ENCODE measurements around the gene RBM44.
"Not testable (repeated sequence)": the region's sequence is repeated elsewhere in the genome, so short reads cannot be mapped to it uniquely, and the experiment has no call there.

Gene RBM44

GRCh38 chr2:237766340-237766739 is 32.2 kb upstream of the RBM44 start:
- TF ChIP-seq, protein P1, sequence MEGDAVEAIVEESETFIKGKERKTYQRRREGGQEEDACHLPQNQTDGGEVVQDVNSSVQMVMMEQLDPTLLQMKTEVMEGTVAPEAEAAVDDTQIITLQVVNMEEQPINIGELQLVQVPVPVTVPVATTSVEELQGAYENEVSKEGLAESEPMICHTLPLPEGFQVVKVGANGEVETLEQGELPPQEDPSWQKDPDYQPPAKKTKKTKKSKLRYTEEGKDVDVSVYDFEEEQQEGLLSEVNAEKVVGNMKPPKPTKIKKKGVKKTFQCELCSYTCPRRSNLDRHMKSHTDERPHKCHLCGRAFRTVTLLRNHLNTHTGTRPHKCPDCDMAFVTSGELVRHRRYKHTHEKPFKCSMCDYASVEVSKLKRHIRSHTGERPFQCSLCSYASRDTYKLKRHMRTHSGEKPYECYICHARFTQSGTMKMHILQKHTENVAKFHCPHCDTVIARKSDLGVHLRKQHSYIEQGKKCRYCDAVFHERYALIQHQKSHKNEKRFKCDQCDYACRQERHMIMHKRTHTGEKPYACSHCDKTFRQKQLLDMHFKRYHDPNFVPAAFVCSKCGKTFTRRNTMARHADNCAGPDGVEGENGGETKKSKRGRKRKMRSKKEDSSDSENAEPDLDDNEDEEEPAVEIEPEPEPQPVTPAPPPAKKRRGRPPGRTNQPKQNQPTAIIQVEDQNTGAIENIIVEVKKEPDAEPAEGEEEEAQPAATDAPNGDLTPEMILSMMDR (IDR thresholded peaks at IDR 0.05; ENCODE audit: low read depth, low read length) = no peak

DNA sequence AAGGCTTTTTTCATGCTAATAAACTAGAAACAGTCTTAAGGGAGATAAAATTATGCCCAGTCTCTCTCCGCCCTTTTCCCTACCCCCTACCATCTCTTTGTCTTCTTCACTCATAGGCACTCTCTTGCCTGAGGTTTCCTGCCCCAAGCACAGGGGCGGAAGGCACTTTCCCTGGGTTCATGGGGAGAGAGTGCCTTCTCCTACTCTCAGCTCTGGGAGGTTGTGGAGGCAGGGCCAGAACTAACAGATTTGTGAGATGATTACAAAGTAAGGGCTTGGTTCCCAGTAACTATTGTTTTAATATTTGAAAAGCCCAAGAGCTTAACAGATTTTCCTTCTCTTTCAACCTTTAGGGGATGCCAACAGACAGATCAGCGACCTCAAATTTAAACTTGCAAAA is 26.1 kb upstream of the RBM44 start:
- H3K4me3 ChIP-seq (ENCODE audit: low read depth, low read length) = no peak overlapping the region
- TF ChIP-seq, protein P1 (IDR thresholded peaks at IDR 0.05; ENCODE audit: low read depth, low read length) = no peak

More at GRCh38 chr2:237766340-237766739, 32.2 kb upstream of the RBM44 start:
- no peak overlapping the region for H3K4me3 ChIP-seq (ENCODE audit: low read depth, low read length)

GRCh38 chr2:237773826-237774225 is 24.8 kb upstream of the RBM44 start:
- TF ChIP-seq, protein P1 (IDR thresholded peaks at IDR 0.05; ENCODE audit: low read depth, low read length) = no peak
- no peak overlapping the region for H3K4me3 ChIP-seq (ENCODE audit: low read depth, low read length)

DNA sequence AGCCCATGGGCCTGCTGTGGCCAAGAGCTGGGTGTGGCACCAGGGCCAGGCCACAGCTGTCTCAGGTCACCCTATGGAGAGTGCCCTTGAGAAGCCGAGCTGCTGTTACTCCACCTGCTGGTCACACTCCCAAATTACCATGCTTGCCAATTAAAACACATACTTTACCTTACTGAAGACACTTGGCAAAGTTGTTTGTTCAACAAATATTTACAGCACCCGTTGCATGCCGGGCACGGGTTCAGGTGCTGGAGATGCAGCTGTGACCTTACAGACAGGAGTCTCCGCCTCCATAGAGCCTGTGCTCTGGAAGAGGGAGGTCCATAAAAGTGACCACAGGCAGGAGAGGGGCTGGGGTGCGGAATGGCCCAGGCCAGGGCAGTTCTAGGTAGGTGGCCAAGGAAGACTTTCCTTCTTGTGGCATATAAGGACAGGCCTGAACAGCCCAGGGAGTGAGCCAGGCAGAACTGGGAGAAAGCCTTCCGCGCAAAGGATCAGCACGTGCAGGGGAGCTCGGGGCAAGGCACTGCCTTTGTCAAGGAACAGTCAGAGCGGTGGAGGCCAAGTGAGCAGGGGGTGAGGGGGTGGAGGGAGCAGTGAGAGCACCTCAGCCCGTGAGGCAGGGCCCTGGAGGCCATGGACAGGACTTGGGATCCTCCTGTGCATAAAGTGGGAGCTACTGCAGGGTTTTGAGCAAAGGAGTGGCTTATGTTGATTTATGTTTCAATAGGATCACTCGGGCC is 23.6 kb upstream of the RBM44 start:
- TF ChIP-seq, protein P1 (IDR thresholded peaks at IDR 0.05; ENCODE audit: low read depth, low read length) = peak; percentile 53; the same call in 1 of the 2 replicates
- no peak overlapping the region for H3K4me3 ChIP-seq (ENCODE audit: low read depth, low read length)

GRCh38 chr2:237779521-237779920 is 19.1 kb upstream of the RBM44 start:
- H3K4me3 ChIP-seq (ENCODE audit: low read depth, low read length) = no peak overlapping the region
- TF ChIP-seq, protein P1 (IDR thresholded peaks at IDR 0.05; ENCODE audit: low read depth, low read length) = no peak

DNA sequence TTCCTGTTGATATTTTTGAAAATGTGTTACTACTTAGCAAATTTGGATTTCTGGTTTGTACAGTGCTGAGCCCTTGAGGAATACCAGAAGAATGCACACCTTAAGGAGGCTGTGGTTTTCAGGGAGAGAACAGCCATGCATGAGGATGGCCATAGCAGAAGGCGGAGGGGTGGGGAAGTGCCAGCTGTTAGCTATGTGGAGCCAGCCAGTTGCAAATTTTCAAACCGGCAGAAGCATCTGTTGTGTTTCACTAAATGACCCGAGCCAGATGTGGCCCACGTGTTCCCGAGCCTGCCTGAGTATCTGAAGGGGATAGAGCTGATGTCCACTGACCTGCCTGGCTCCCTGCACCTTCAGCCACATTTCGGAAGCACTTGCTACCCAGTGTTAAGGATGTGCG is 16.4 kb upstream of the RBM44 start:
- TF ChIP-seq, protein P1 (IDR thresholded peaks at IDR 0.05; ENCODE audit: low read depth, low read length) = no peak
- H3K4me3 ChIP-seq (ENCODE audit: low read depth, low read length) = no peak overlapping the region

GRCh38 chr2:237783678-237784077 is 14.9 kb upstream of the RBM44 start:
- not testable (repeated sequence) for H3K4me3 ChIP-seq (ENCODE audit: low read depth, low read length)

DNA sequence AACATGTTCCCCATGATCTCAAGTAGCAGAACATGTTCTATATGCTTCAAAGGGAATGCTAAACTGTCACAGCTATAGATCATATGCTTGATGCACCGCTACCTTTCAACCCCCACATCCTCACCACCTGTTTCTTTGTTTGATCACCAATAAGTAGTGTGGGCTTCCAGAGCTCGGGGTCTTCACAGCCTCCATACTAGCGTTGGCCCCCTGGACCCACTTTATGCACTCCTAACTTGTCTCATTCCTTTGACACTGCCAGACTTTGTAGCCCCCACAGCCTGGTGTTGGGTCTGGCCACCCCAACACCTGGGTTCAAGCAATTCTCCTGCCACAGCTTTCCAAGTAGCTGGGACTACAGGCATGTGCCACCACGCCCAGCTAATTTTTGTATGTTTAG is 11.6 kb upstream of the RBM44 start:
- H3K4me3 ChIP-seq (ENCODE audit: low read depth, low read length) = no peak overlapping the region
- TF ChIP-seq, protein P1 (IDR thresholded peaks at IDR 0.05; ENCODE audit: low read depth, low read length) = no peak
